ENCODE measurements around the gene MACROD2.

DNA sequence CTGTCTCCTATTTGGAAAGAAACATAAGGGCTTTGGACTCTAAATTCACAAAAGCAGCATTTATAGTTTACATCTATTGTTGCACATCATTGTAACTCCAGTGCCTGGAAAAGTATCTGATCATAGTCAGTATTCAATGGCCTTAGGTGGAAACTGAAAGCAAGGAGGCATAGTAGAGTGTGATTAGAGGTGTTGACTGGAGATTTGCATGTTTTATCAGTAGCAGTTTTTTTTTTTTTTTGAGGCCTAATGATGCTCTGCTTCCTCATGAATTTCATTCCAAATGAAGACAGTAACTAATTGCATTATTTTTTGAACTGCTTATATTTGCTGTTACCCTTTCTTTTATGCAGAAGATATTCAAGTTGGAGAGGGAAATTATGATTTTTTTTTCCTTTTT is 555.3 kb downstream of the MACROD2 start:
- TF ChIP-seq, protein P1, sequence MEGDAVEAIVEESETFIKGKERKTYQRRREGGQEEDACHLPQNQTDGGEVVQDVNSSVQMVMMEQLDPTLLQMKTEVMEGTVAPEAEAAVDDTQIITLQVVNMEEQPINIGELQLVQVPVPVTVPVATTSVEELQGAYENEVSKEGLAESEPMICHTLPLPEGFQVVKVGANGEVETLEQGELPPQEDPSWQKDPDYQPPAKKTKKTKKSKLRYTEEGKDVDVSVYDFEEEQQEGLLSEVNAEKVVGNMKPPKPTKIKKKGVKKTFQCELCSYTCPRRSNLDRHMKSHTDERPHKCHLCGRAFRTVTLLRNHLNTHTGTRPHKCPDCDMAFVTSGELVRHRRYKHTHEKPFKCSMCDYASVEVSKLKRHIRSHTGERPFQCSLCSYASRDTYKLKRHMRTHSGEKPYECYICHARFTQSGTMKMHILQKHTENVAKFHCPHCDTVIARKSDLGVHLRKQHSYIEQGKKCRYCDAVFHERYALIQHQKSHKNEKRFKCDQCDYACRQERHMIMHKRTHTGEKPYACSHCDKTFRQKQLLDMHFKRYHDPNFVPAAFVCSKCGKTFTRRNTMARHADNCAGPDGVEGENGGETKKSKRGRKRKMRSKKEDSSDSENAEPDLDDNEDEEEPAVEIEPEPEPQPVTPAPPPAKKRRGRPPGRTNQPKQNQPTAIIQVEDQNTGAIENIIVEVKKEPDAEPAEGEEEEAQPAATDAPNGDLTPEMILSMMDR (IDR thresholded peaks at IDR 0.05) = no peak
- TF ChIP-seq POLR2A (IDR thresholded peaks at IDR 0.05) (no peak), POLR2AphosphoS5 (IDR thresholded peaks at IDR 0.05) (no peak)
